Vagina (tissue), 2 donors: ENCODE data around the gene LTBP2.

Experiments used
- POLR2A ChIP-seq, 2 donors: fragments of 450-650 bp; IDR thresholded peaks; one replicate each; pipeline ENCODE4 v1.6.1; 2017; ENCODE audit warnings: antibody characterized with exemption in 2 of 2, mild to moderate bottlenecking in 2 of 2, moderate library complexity in 2 of 2
- POLR2AphosphoS5 ChIP-seq, 2 donors: sonication (generic); formaldehyde crosslinking; IDR thresholded peaks; one replicate each; pipeline ENCODE4 v1.9.0; 2017; ENCODE audit warnings: antibody characterized with exemption in 2 of 2, mild to moderate bottlenecking in 2 of 2, low read depth in 1 of 2; ENCODE audit not compliant: insufficient read depth in 1 of 2
- TF ChIP-seq, protein P1 (sequence below), 3 experiments: fragments of 450-650 bp in 2 of 3; fragments of 200-600 bp in 1 of 3; sonication (generic) in 1 of 3; IDR thresholded peaks; one replicate each; pipeline ENCODE4 v1.5.1; 2017 to 2019; ENCODE audit warnings: antibody characterized with exemption in 3 of 3, mild to moderate bottlenecking in 2 of 3, moderate library complexity in 2 of 3

DNA sequence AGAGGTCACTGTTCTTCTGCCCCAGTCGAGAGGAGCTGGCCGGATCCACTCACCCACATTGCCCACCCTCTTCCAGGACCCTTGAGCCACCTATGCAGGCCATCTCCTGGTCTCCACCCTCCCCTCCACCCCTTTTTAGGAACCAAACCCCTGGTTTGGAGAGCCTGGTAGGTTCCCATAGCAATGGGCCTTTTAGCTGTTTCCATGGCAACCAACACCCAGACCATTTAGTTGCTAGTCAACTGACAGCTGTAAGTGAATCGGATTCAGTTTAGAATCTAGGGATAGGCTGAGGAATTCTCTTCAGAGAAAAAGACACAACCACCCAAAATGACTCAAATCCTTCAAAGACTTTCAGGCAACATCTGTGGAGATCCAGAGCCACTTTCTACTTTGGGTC lies 135.4 kb downstream of the LTBP2 start:
- TF ChIP-seq, protein P1, sequence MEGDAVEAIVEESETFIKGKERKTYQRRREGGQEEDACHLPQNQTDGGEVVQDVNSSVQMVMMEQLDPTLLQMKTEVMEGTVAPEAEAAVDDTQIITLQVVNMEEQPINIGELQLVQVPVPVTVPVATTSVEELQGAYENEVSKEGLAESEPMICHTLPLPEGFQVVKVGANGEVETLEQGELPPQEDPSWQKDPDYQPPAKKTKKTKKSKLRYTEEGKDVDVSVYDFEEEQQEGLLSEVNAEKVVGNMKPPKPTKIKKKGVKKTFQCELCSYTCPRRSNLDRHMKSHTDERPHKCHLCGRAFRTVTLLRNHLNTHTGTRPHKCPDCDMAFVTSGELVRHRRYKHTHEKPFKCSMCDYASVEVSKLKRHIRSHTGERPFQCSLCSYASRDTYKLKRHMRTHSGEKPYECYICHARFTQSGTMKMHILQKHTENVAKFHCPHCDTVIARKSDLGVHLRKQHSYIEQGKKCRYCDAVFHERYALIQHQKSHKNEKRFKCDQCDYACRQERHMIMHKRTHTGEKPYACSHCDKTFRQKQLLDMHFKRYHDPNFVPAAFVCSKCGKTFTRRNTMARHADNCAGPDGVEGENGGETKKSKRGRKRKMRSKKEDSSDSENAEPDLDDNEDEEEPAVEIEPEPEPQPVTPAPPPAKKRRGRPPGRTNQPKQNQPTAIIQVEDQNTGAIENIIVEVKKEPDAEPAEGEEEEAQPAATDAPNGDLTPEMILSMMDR (IDR thresholded peaks at IDR 0.05): no peak
- no peak for TF ChIP-seq POLR2A (IDR thresholded peaks at IDR 0.05)
- no peak for TF ChIP-seq POLR2AphosphoS5 (IDR thresholded peaks at IDR 0.05; ENCODE audit: insufficient read depth in 1 of 2, low read depth in 1 of 2)
